GM12878 (cell line): ENCODE measurements around the gene SP2. TPM values are rescaled to one million over a fixed set of nuclear protein-coding genes. Genes with fewer than 3 reads are reported as not detected.

Experiments used
- ATAC-seq: fragments of 200-7000 bp; cut with Tn5 transposase; 3 replicates; pipeline ENCODE4 v1.9.1; 2020; ENCODE audit warnings: mild to moderate bottlenecking, moderate library complexity
- BruUV-seq: library from RNA; stranded (reverse); fragments of 400-500 nt; replicated peaks from 2 replicates; lab custom pipeline; 2021; lab: Mats Ljungman, UMichigan
- CTCF ChIA-PET: fragments of 300-600 bp; sonication (Branson Sonifier 250); formaldehyde crosslinking; extraction: SDS; loops from one replicate; lab custom pipeline; 2021; ENCODE audit warnings: inconsistent platforms; lab: Yijun Ruan, JAX
- POLR2A ChIA-PET: fragments of 350-600 bp; formaldehyde crosslinking; extraction: SDS; loops from one replicate; lab custom pipeline; 2021; ENCODE audit warnings: inconsistent platforms; lab: Charles Lee
- RAD21 ChIA-PET: fragments of 300-600 bp; sonication (Branson Sonifier 250); formaldehyde crosslinking; loops from one replicate; lab custom pipeline; 2023; ENCODE audit warnings: antibody characterized with exemption; ENCODE audit not compliant: unreplicated experiment; lab: Charles Lee
- SMC1A ChIA-PET: fragments of 300-600 bp; sonication (Branson Sonifier 250); formaldehyde crosslinking; loops from one replicate; lab custom pipeline; 2023; ENCODE audit not compliant: unreplicated experiment, uncharacterized antibody; lab: Charles Lee
- DNase-seq: peaks from one replicate; pipeline ENCODE4 v3.0.0-alpha.2; 2011; ENCODE audit warnings: low read depth, low spot score
- FAIRE-seq: peaks from 3 replicates; lab custom pipeline; 2011; peaks lifted over from hg19 to GRCh38; lab: Jason Lieb, UNC
- H2AFZ ChIP-seq: 2 replicates; pipeline ENCODE4 v1.6.0; 2011; ENCODE audit warnings: low read depth, low read length, control low read depth; ENCODE audit not compliant: control insufficient read depth
- H3K27ac ChIP-seq: 2 replicates; pipeline ENCODE4 v1.5.1; 2011; ENCODE audit warnings: control low read depth; ENCODE audit not compliant: control insufficient read depth, insufficient read depth
- H3K27me3 ChIP-seq, 2 experiments: replicated peaks in 1 of 2; 2 replicates each; pipeline versions ENCODE4 v1.6.0 to v1.6.1; 2011; ENCODE audit warnings: low read length in 1 of 2; ENCODE audit not compliant: control insufficient read depth in 2 of 2, insufficient read depth in 2 of 2
- H3K36me3 ChIP-seq, 2 experiments: 2 replicates each; pipeline ENCODE4 v1.5.1; 2011; ENCODE audit warnings: low read length in 1 of 2; ENCODE audit not compliant: control insufficient read depth in 2 of 2, insufficient read depth in 2 of 2
- H3K4me1 ChIP-seq: 2 replicates; pipeline ENCODE4 v1.6.1; 2011; ENCODE audit warnings: mild to moderate bottlenecking, low read length, moderate library complexity, mixed read lengths; ENCODE audit not compliant: control insufficient read depth, insufficient read depth
- H3K4me2 ChIP-seq: 2 replicates; pipeline ENCODE4 v1.6.0; 2011; ENCODE audit warnings: control low read depth; ENCODE audit not compliant: control insufficient read depth, insufficient read depth
- H3K4me3 ChIP-seq: fragments of 200-600 bp; sonication (generic); 2 replicates; pipeline ENCODE4 v1.5.1; 2016
- H3K79me2 ChIP-seq: 2 replicates; pipeline ENCODE4 v1.6.0; 2011; ENCODE audit warnings: low read length; ENCODE audit not compliant: control insufficient read depth, insufficient read depth
- H3K9ac ChIP-seq: 2 replicates; pipeline ENCODE4 v1.8.0; 2011; ENCODE audit warnings: low read length, control low read depth, mixed read lengths; ENCODE audit not compliant: control insufficient read depth, insufficient read depth
- H3K9me3 ChIP-seq: replicated peaks from 3 replicates; pipeline ENCODE4 v1.5.1; 2011; ENCODE audit warnings: mild to moderate bottlenecking, low read length; ENCODE audit not compliant: control insufficient read depth, insufficient read depth
- H4K20me1 ChIP-seq: 2 replicates; pipeline ENCODE4 v1.6.0; 2011; ENCODE audit not compliant: control insufficient read depth, insufficient read depth
- BMI1 ChIP-seq: fragments of 450-650 bp; IDR thresholded peaks from 2 replicates; pipeline ENCODE4 v1.6.1; 2016; ENCODE audit warnings: mild to moderate bottlenecking, moderate library complexity, borderline replicate concordance
- CBFB ChIP-seq: IDR thresholded peaks from 2 replicates; pipeline ENCODE4 v1.6.1; 2016; ENCODE audit warnings: antibody characterized with exemption, low read depth
- CBX5 ChIP-seq: sonication (generic); IDR thresholded peaks from 2 replicates; pipeline ENCODE4 v1.6.1; 2016; ENCODE audit warnings: low read depth, moderate library complexity, mild to moderate bottlenecking, inconsistent platforms
- CHD1 ChIP-seq: IDR thresholded peaks from 2 replicates; pipeline ENCODE4 v1.6.1; 2012; ENCODE audit warnings: low read depth, low read length, improper control_type of control experiment
- CHD2 ChIP-seq: IDR thresholded peaks from 2 replicates; pipeline ENCODE4 v1.6.1; 2011; ENCODE audit warnings: low read depth, low read length, improper control_type of control experiment, borderline replicate concordance
- CHD4 ChIP-seq: fragments of 200-600 bp; sonication (generic); IDR thresholded peaks from 2 replicates; pipeline ENCODE4 v1.6.1; 2016; ENCODE audit warnings: mild to moderate bottlenecking
- CREB1 ChIP-seq: IDR thresholded peaks from 2 replicates; pipeline ENCODE4 v1.6.1; 2012; ENCODE audit warnings: low read depth, mild to moderate bottlenecking, inconsistent platforms
- CREM ChIP-seq: IDR thresholded peaks from 2 replicates; pipeline ENCODE4 v1.6.1; 2014; ENCODE audit warnings: antibody characterized with exemption, low read depth
- E2F4 ChIP-seq: IDR thresholded peaks from 2 replicates; pipeline ENCODE4 v1.6.1; 2012; ENCODE audit warnings: low read depth, low read length, improper control_type of control experiment
- ESRRA ChIP-seq: IDR thresholded peaks from 2 replicates; pipeline ENCODE4 v1.6.1; 2012; ENCODE audit warnings: mild to moderate bottlenecking, low read length, improper control_type of control experiment
- EZH2 ChIP-seq: IDR thresholded peaks from 2 replicates; pipeline ENCODE4 v1.6.1; 2012; ENCODE audit warnings: low read depth, mild to moderate bottlenecking, control low read depth, inconsistent platforms, low read length, borderline replicate concordance; ENCODE audit not compliant: control insufficient read depth
- MYB ChIP-seq: fragments of 150-350 bp; IDR thresholded peaks from 2 replicates; pipeline ENCODE4 v1.6.1; 2014; ENCODE audit warnings: mild to moderate bottlenecking, low read depth, low read length, borderline replicate concordance
- PML ChIP-seq: IDR thresholded peaks from 2 replicates; pipeline ENCODE4 v1.6.1; 2012; ENCODE audit warnings: low read length, inconsistent platforms
- RAD21 ChIP-seq: IDR thresholded peaks from 2 replicates; pipeline ENCODE4 v1.6.1; 2011; ENCODE audit warnings: mild to moderate bottlenecking, low read depth, low read length, moderate library complexity; ENCODE audit not compliant: insufficient read depth
- RFX5 ChIP-seq: IDR thresholded peaks from 2 replicates; pipeline ENCODE4 v1.6.1; 2011; ENCODE audit warnings: low read depth, low read length, improper control_type of control experiment
- SMAD5 ChIP-seq: IDR thresholded peaks from 2 replicates; pipeline ENCODE4 v1.6.1; 2016; ENCODE audit warnings: antibody characterized with exemption, low read depth
- SMARCA5 ChIP-seq: fragments of 450-650 bp; IDR thresholded peaks from 2 replicates; pipeline ENCODE4 v1.6.1; 2017; ENCODE audit warnings: mild to moderate bottlenecking
- WGBS: methylation state at CpG from one replicate; pipeline ENCODE4 v1.1.6; 2016; ENCODE audit warnings: low lambda C conversion rate; ENCODE audit not compliant: insufficient replicate concordance, insufficient coverage; ENCODE audit errors: missing lambda C conversion rate; 5-methylcytosine and 5-hydroxymethylcytosine counted together
- in situ Hi-C: fragments of 300-500 bp; cut with MboI; formaldehyde crosslinking; loops from 9 replicates; pipeline ENCODE4 v1.14.3; 2018; ENCODE audit warnings: mixed read lengths
- intact Hi-C: fragments of 100-400 bp; cut with micrococcal nuclease; formaldehyde crosslinking; loops from one replicate; pipeline ENCODE4 v1.14.2; 2022; ENCODE audit not compliant: unreplicated experiment
- polyA plus RNA-seq, 11 experiments: library from polyadenylated mRNA; depleted of rRNA in 4 of 11; unstranded in 6 of 11; stranded (reverse) in 5 of 11; fragments of >200 nt; fragmentation: Nextera tagmentation in 4 of 11; fragmentation: Illumina TruSeq in 1 of 11; extraction: Ambion mirVana in 4 of 11; extraction: Trizol in 1 of 11; gene quantifications; 1 replicate in 1 of 11; 2 replicates in 10 of 11; pipeline versions ENCODE4 v1.2.1 to v1.2.3, GENCODE V29; 2011 to 2016; ENCODE audit warnings: inconsistent platforms in 2 of 11, missing spikeins in 2 of 11, low read depth in 1 of 11
- total RNA-seq, 4 experiments: library from RNA; depleted of rRNA in 3 of 4; stranded (reverse); fragments of >200 nt in 3 of 4; fragmentation: Illumina TruSeq in 1 of 4; extraction: Trizol in 1 of 4; gene quantifications; 2 replicates each; pipeline versions ENCODE4 v1.2.1 to v1.2.3, GENCODE V29; 2013 to 2021
- TF ChIP-seq, protein P1 (sequence below): IDR thresholded peaks from 2 replicates; pipeline ENCODE4 v1.6.1; 2011; ENCODE audit warnings: low read depth, low read length, improper control_type of control experiment, borderline replicate concordance
- TF ChIP-seq, protein P2 (sequence below): fragments of 450-650 bp; IDR thresholded peaks from 2 replicates; pipeline ENCODE4 v1.6.1; 2016; ENCODE audit warnings: mild to moderate bottlenecking
- TF ChIP-seq, protein P3 (sequence below): IDR thresholded peaks from 2 replicates; pipeline ENCODE4 v1.6.1; 2012; ENCODE audit warnings: low read depth, low read length, improper control_type of control experiment

The SP2 gene
- total and polyA plus RNA-seq, 10 of the 15 experiments (the other 5 are each of a cell fraction or from before 2014, with no cell fraction given): 1.2 to 19.1 (median 4.8) TPM

- peak within 1 kb of the TSS; percentile 100 for H2AFZ ChIP-seq
- H3K27me3 ChIP-seq: no peaks in the 10 kb centered on the region
- peaks cover 15% of the 10 kb centered on the region for H3K4me1 ChIP-seq
- in situ Hi-C loops: no loop called here
- FAIRE-seq: peak; percentile 99
- peak; percentile 98 for ATAC-seq
- H3K79me2 ChIP-seq: peaks cover 20% of the 10 kb centered on the region
- ChIA-PET RAD21 (interaction anchor here (0.7 to 7.9 kb wide), 28 partner anchors 8 to 921 kb away, joined by 3 to 123 read pairs (median 5); partner anchors contain the start of genes KPNB1, NFE2L1, PNPO and PRR15L), POLR2A (interaction anchor here (0.7 to 5.2 kb wide), 27 partner anchors 8 to 321 kb away, joined by 3 to 55 read pairs (median 5); partner anchors contain the start of genes KPNB1, NFE2L1, OSBPL7 and PNPO), SMC1A (interaction anchor here (0.8 to 17.2 kb wide), 17 partner anchors 9 to 130 kb away, joined by 3 to 332 read pairs (median 5); partner anchors contain the start of genes PRR15L, SCRN2 and SP2), CTCF (interaction anchor here (0.8 to 14.3 kb wide), 39 partner anchors 9 to 616 kb away, joined by 3 to 463 read pairs (median 4); partner anchors contain the start of genes KPNB1, NFE2L1, OSBPL7 and PNPO)
- intact Hi-C loops: loop anchor here (1.0 to 2.0 kb wide), 4 partner anchors 22 to 130 kb away; partner anchors contain the start of genes NFE2L1 and SCRN2
- under 1% methylated on average over 61 of the region's 62 CpGs for WGBS
- DNase-seq: peak; percentile 97
- H3K9ac ChIP-seq: peak within 1 kb of the TSS; percentile 89
- H4K20me1 ChIP-seq: no peaks in the 10 kb centered on the region
- BruUV-seq: TSS peak; percentile 84
- peaks cover 10 to 17% of the 10 kb centered on the region in 2 experiments for H3K36me3 ChIP-seq
- no peaks in the 10 kb centered on the region for H3K9me3 ChIP-seq
- peak within 1 kb of the TSS; percentile 100 for H3K4me2 ChIP-seq
- peak within 1 kb of the TSS; percentile 83 for H3K27ac ChIP-seq
- H3K4me3 ChIP-seq: peak within 1 kb of the TSS; percentile 92
- TF ChIP-seq RFX5 (peak; percentile 77), BMI1 (no peak), ESRRA (peak; percentile 23; the same call in 1 of the 2 replicates), CHD1 (no peak), EZH2 (no peak), SMARCA5 (peak; percentile 88), SMAD5 (peak; percentile 79; the same call in 1 of the 2 replicates), PML (peak; percentile 58; the same call in 1 of the 2 replicates), CREB1 (peak; percentile 79), RAD21 (peak; percentile 45), MYB (0 out of 2 replicates have a peak, but pooled peaks have one; percentile 47), E2F4 (peak; percentile 51), CREM (peak; percentile 83), CHD2 (peak; percentile 90), CHD4 (no peak), CBX5 (no peak), CBFB (peak; percentile 39; the same call in 1 of the 2 replicates)
- TF ChIP-seq, protein P1, sequence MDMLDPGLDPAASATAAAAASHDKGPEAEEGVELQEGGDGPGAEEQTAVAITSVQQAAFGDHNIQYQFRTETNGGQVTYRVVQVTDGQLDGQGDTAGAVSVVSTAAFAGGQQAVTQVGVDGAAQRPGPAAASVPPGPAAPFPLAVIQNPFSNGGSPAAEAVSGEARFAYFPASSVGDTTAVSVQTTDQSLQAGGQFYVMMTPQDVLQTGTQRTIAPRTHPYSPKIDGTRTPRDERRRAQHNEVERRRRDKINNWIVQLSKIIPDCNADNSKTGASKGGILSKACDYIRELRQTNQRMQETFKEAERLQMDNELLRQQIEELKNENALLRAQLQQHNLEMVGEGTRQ: no peak
- TF ChIP-seq, protein P2, sequence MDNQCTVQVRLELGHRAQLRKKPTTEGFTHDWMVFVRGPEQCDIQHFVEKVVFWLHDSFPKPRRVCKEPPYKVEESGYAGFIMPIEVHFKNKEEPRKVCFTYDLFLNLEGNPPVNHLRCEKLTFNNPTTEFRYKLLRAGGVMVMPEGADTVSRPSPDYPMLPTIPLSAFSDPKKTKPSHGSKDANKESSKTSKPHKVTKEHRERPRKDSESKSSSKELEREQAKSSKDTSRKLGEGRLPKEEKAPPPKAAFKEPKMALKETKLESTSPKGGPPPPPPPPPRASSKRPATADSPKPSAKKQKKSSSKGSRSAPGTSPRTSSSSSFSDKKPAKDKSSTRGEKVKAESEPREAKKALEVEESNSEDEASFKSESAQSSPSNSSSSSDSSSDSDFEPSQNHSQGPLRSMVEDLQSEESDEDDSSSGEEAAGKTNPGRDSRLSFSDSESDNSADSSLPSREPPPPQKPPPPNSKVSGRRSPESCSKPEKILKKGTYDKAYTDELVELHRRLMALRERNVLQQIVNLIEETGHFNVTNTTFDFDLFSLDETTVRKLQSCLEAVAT: 0 out of 2 replicates have a peak, but pooled peaks have one; percentile 44
- TF ChIP-seq, protein P3, sequence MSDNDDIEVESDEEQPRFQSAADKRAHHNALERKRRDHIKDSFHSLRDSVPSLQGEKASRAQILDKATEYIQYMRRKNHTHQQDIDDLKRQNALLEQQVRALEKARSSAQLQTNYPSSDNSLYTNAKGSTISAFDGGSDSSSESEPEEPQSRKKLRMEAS: peak; percentile 12; the same call in 1 of the 2 replicates
Measured at GRCh38 chr17:47970725-47971499, 74.9 kb downstream of the SP2 start, which contains the start of gene CDK5RAP3. TSS of gene CDK5RAP3 (plus strand) at chr17:47971113. CDS start at chr17:47971147, 34 bp downstream.
